Bronchial smooth muscle cell (primary cell): ENCODE data around the gene TOMM20L. TPM values are rescaled to one million over a fixed set of nuclear protein-coding genes. Genes with fewer than 3 reads are reported as not detected.

Source experiments
- total RNA-seq: library from RNA; depleted of rRNA; stranded (reverse); fragments of >200 nt; gene quantifications from 2 replicates; pipeline ENCODE4 v1.2.1, GENCODE V29; 2014

The TOMM20L gene
- total RNA-seq, result not detected in 2 replicates

GRCh38 chr14:58395812-58396788, at the start of gene TOMM20L:
TSS of gene TOMM20L (plus strand) at chr14:58395930. CDS start at chr14:58395958, 28 bp downstream.

GRCh38 chr14:58427281-58428117, 31.8 kb downstream of the TOMM20L start, which contains the start of the genes KIAA0586 and TIMM9:
TSS of gene KIAA0586 (plus strand) at chr14:58427719. CDS start at chr14:58428265, 546 bp downstream.
TSS of gene TIMM9 (minus strand) at chr14:58427531. CDS start at chr14:58411945, 15,586 bp downstream.

Other genes starting within 250 kb of the TOMM20L start
- 2.8 and 3.0 TPM in 2 replicates for gene ARMH4, start 243.7 kb upstream of the TOMM20L start, total RNA-seq
- gene ACTR10, start 195.8 kb upstream of the TOMM20L start, total RNA-seq, result 39.4 and 43.4 TPM in 2 replicates
- 41.0 and 60.2 TPM in 2 replicates for gene PSMA3, start 151.1 kb upstream of the TOMM20L start, total RNA-seq
- gene ARID4A, start 97.4 kb upstream of the TOMM20L start, total RNA-seq, result 9.9 and 10.6 TPM in 2 replicates
- 11.4 and 16.5 TPM in 2 replicates for gene TIMM9, start 31.6 kb downstream of the TOMM20L start, total RNA-seq
- 10.8 and 11.0 TPM in 2 replicates for gene KIAA0586, start 31.8 kb downstream of the TOMM20L start, total RNA-seq
- 7.7 and 20.8 TPM in 2 replicates for gene DACT1, start 242.0 kb downstream of the TOMM20L start, total RNA-seq